Measurements from ENCODE around the gene SUPT20HL1.

DNA sequence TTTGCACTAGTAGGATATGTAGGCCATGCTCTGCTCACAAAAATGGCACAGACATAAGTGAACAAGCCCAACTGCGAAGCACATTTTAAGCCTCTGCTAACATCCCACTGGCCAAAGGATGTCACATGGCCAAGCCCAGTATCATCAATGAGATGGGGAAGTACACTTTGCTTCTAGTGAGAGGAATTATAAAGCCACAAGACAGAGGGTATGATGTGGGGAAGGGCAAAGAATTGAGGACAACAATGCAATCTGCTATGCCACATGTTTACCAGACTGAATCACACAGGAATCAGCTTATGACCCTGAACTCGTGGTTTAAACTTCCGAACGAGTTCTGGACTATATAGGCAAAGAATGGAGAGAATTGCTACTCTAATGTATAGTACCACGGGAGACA lies 39.1 kb downstream of the SUPT20HL1 start:
- no peak for TF ChIP-seq RARB (CRISPR knock-in tag; IDR thresholded peaks at IDR 0.05)
- TF ChIP-seq PPARA (CRISPR knock-in tag; IDR thresholded peaks at IDR 0.05; ENCODE audit: borderline replicate concordance): no peak
- no peak for TF ChIP-seq CREB5 (CRISPR knock-in tag; IDR thresholded peaks at IDR 0.05; ENCODE audit: low read depth)
